Daoy (cell line): ENCODE results near the gene TRMU. TPM values are rescaled to one million over a fixed set of nuclear protein-coding genes. Genes with fewer than 3 reads are reported as not detected.
"Not testable (repeated sequence)": the region's sequence is repeated elsewhere in the genome, so short reads cannot be mapped to it uniquely, and the experiment has no call there.

ENCODE experiments used
- DNase-seq: peaks from one replicate; pipeline ENCODE4 v3.0.0-alpha.2; 2015; ENCODE audit warnings: low read depth
- total RNA-seq: library from RNA; depleted of rRNA; stranded (reverse); fragments of >200 nt; shearing (Covaris generic); gene quantifications from 2 replicates; pipeline ENCODE4 v1.2.3, GENCODE V29; 2014

The TRMU gene
- total RNA-seq, 1 experiment from 2014 or later, result 60.4 TPM

GRCh38 chr22:46387748-46388147, 52.2 kb downstream of the TRMU start:
- no peak for DNase-seq

- DNase-seq, result no peak
Measured at GRCh38 chr22:46388647-46389046, 53.1 kb downstream of the TRMU start.

GRCh38 chr22:46389081-46389480, 53.6 kb downstream of the TRMU start:
- DNase-seq, result no peak

- no peak for DNase-seq
Measured at GRCh38 chr22:46390105-46390651, 54.7 kb downstream of the TRMU start.

GRCh38 chr22:46390652-46391301, 55.3 kb downstream of the TRMU start:
- DNase-seq, result peak; percentile 35

GRCh38 chr22:46391486-46392136, 56.1 kb downstream of the TRMU start:
- no peak for DNase-seq

GRCh38 chr22:46392137-46392844, 56.8 kb downstream of the TRMU start:
- no peak for DNase-seq

- DNase-seq, result no peak
Measured at GRCh38 chr22:46393873-46394272, 58.4 kb downstream of the TRMU start.

- DNase-seq, result no peak
Measured at GRCh38 chr22:46394622-46395021, 59.1 kb downstream of the TRMU start.

GRCh38 chr22:46395145-46395544, 59.6 kb downstream of the TRMU start:
- no peak for DNase-seq

GRCh38 chr22:46397049-46397448, 61.5 kb downstream of the TRMU start:
- not testable (repeated sequence) for DNase-seq

GRCh38 chr22:46397514-46397913, 62.0 kb downstream of the TRMU start:
- DNase-seq, result no peak

- no peak for DNase-seq
Measured at GRCh38 chr22:46397951-46398350, 62.4 kb downstream of the TRMU start.

- DNase-seq, result no peak
Measured at GRCh38 chr22:46399251-46400024, 63.9 kb downstream of the TRMU start.

GRCh38 chr22:46401370-46401769, 65.9 kb downstream of the TRMU start:
- no peak for DNase-seq

- no peak for DNase-seq
Measured at GRCh38 chr22:46402505-46402904, 67.0 kb downstream of the TRMU start.

GRCh38 chr22:46403880-46404279, 68.4 kb downstream of the TRMU start:
- DNase-seq, result not testable (repeated sequence)

GRCh38 chr22:46405901-46406300, 70.4 kb downstream of the TRMU start:
- no peak for DNase-seq

GRCh38 chr22:46406349-46406748, 70.8 kb downstream of the TRMU start:
- DNase-seq, result no peak

- DNase-seq, result no peak
Measured at GRCh38 chr22:46406791-46407190, 71.3 kb downstream of the TRMU start.
